ENCODE measurements around the gene NCR3LG1. TPM values are rescaled to one million over a fixed set of nuclear protein-coding genes. Genes with fewer than 3 reads are reported as not detected.
A peak's percentile ranks its signal among the peaks of the same experiment; 100 is the strongest.

NCR3LG1 gene
- total and polyA plus RNA-seq, 4 donors, result 0.18 to 0.75 (median 0.38) TPM

GRCh38 chr11:17352950-17353820, 1.6 kb downstream of the NCR3LG1 start:
- Histone ChIP-seq H3K9ac (ENCODE audit: low read depth in 1 of 2, low read length in 2 of 2) (peak overlapping the region in 1 of 2 donors; percentile 55), H3K36me3 (ENCODE audit: control insufficient read depth in 4 of 4, insufficient read depth in 3 of 4, low read depth in 1 of 4, low read length in 3 of 4) (no peaks in the 10 kb centered on the region), H3K4me3 (ENCODE audit: low read depth in 1 of 3, low read length in 3 of 3) (peak overlapping the region; percentile 65 to 71 (median 70)), H3K27ac (ENCODE audit: low read depth in 1 of 2, low read length in 2 of 2) (peak overlapping the region; percentile 42 to 63), H3K27me3 (ENCODE audit: control insufficient read depth in 4 of 4, insufficient read depth in 4 of 4, low read length in 3 of 4) (no peaks in the 10 kb centered on the region), H3K9me3 (ENCODE audit: control insufficient read depth in 4 of 4, low read length in 3 of 4) (no peaks in the 10 kb centered on the region), H3K4me1 (ENCODE audit: control insufficient read depth in 4 of 4, insufficient read depth in 4 of 4, low read length in 3 of 4) (peaks cover 6 to 27% (median 21%) of the 10 kb centered on the region in 4 donors)
- peak; percentile 58 for DNase-seq (ENCODE audit: low spot score)
- TF ChIP-seq FOXA1 (IDR thresholded peaks at IDR 0.05) (no peak), REST (IDR thresholded peaks at IDR 0.05) (no peak), TAF1 (conservative IDR thresholded peaks at IDR 0.05) (no peak), MAX (IDR thresholded peaks at IDR 0.05) (peak; percentile 39), GABPA (IDR thresholded peaks at IDR 0.05 in 1 of 2, conservative IDR thresholded peaks at IDR 0.05 in 1 of 2) (no peak)
- TF ChIP-seq, protein P1, sequence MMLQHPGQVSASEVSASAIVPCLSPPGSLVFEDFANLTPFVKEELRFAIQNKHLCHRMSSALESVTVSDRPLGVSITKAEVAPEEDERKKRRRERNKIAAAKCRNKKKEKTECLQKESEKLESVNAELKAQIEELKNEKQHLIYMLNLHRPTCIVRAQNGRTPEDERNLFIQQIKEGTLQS (IDR thresholded peaks at IDR 0.05), result no peak
- 2% methylated on average over 69 of the region's 69 CpGs for WGBS

DNA sequence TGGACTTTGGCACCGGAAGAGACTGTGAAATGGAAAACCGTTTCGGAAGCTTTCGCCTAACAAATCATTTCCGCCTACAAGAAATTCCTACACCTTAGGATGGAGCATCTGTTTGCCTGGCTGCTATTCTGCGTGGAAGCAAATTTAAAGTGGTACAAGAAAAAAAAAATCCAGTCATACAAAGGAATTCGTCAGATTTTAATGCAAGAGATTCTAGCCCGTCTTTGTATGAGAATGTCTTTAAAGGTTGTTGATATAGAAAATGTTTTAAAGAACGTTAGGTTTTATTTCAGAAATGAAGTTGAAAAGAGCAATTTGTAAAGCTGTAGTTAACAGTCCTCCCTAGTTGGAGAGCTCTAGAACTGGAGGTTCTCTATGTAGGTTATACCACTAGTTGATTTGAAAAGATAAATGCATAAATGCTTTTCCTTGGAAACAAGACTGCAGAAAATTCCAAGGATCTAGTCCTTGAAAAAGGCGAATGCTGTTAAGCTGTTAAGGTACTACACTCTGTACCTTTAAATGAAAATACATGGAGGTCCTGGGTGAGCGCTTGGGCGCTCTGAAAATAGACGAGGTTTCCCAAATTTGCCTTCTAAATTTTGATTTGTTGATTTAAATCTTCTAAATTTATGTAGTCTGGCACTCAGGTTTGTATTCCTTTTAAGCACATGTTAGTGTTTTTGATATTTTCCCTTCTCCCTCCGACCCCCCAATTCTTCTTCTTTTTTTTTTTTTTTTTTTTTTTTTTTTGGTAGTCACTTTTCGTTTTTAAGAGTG, 2.4 kb downstream of the NCR3LG1 start:
- Histone ChIP-seq H3K4me1 (ENCODE audit: control insufficient read depth in 4 of 4, insufficient read depth in 4 of 4, low read length in 3 of 4) (peaks cover 6 to 27% (median 21%) of the 10 kb centered on the region in 4 donors), H3K36me3 (ENCODE audit: control insufficient read depth in 4 of 4, insufficient read depth in 3 of 4, low read depth in 1 of 4, low read length in 3 of 4) (no peaks in the 10 kb centered on the region), H3K9me3 (ENCODE audit: control insufficient read depth in 4 of 4, low read length in 3 of 4) (no peaks in the 10 kb centered on the region), H3K9ac (ENCODE audit: low read depth in 1 of 2, low read length in 2 of 2) (peak overlapping the region in 1 of 2 donors; percentile 62), H3K27ac (ENCODE audit: low read depth in 1 of 2, low read length in 2 of 2) (peak overlapping the region in 1 of 2 donors; percentile 42), H3K4me3 (ENCODE audit: low read depth in 1 of 3, low read length in 3 of 3) (peak overlapping the region; percentile 4 to 71 (median 70)), H3K27me3 (ENCODE audit: control insufficient read depth in 4 of 4, insufficient read depth in 4 of 4, low read length in 3 of 4) (no peaks in the 10 kb centered on the region)
- DNase-seq (ENCODE audit: low spot score), result no peak
- 8% methylated on average over 15 of the region's 15 CpGs for whole genome bisulfite sequencing
- TF ChIP-seq GABPA (IDR thresholded peaks at IDR 0.05 in 1 of 2, conservative IDR thresholded peaks at IDR 0.05 in 1 of 2), result peak in 1 of 2 donors; percentile 23
- no peak for TF ChIP-seq RXRA (IDR thresholded peaks at IDR 0.05)
- TF ChIP-seq, protein P1 (IDR thresholded peaks at IDR 0.05), result no peak
- TF ChIP-seq HNF4A (conservative IDR thresholded peaks at IDR 0.05), result peak; percentile 17 to 36
- no peak for TF ChIP-seq REST (IDR thresholded peaks at IDR 0.05)
- peak; percentile 16 for TF ChIP-seq SP1 (IDR thresholded peaks at IDR 0.05)
- no peak for TF ChIP-seq RAD21 (IDR thresholded peaks at IDR 0.05)
- TF ChIP-seq, protein P2, sequence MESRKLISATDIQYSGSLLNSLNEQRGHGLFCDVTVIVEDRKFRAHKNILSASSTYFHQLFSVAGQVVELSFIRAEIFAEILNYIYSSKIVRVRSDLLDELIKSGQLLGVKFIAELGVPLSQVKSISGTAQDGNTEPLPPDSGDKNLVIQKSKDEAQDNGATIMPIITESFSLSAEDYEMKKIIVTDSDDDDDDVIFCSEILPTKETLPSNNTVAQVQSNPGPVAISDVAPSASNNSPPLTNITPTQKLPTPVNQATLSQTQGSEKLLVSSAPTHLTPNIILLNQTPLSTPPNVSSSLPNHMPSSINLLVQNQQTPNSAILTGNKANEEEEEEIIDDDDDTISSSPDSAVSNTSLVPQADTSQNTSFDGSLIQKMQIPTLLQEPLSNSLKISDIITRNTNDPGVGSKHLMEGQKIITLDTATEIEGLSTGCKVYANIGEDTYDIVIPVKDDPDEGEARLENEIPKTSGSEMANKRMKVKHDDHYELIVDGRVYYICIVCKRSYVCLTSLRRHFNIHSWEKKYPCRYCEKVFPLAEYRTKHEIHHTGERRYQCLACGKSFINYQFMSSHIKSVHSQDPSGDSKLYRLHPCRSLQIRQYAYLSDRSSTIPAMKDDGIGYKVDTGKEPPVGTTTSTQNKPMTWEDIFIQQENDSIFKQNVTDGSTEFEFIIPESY (IDR thresholded peaks at IDR 0.05), result no peak
- TF ChIP-seq MAX (IDR thresholded peaks at IDR 0.05), result no peak
- no peak for TF ChIP-seq YY1 (IDR thresholded peaks at IDR 0.05)
- no peak for TF ChIP-seq FOXA2 (IDR thresholded peaks at IDR 0.05)
- TF ChIP-seq, protein P3, sequence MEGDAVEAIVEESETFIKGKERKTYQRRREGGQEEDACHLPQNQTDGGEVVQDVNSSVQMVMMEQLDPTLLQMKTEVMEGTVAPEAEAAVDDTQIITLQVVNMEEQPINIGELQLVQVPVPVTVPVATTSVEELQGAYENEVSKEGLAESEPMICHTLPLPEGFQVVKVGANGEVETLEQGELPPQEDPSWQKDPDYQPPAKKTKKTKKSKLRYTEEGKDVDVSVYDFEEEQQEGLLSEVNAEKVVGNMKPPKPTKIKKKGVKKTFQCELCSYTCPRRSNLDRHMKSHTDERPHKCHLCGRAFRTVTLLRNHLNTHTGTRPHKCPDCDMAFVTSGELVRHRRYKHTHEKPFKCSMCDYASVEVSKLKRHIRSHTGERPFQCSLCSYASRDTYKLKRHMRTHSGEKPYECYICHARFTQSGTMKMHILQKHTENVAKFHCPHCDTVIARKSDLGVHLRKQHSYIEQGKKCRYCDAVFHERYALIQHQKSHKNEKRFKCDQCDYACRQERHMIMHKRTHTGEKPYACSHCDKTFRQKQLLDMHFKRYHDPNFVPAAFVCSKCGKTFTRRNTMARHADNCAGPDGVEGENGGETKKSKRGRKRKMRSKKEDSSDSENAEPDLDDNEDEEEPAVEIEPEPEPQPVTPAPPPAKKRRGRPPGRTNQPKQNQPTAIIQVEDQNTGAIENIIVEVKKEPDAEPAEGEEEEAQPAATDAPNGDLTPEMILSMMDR (IDR thresholded peaks at IDR 0.05; ENCODE audit: low read depth, low read length, missing input control), result no peak
- no peak for TF ChIP-seq FOXA1 (IDR thresholded peaks at IDR 0.05)
- no peak for TF ChIP-seq NR2F2 (IDR thresholded peaks at IDR 0.05)
